Liver (tissue), 9 donors: ENCODE data around the gene SNRPA. TPM values are rescaled to one million over a fixed set of nuclear protein-coding genes. Genes with fewer than 3 reads are reported as not detected.

Experiments
- DNase-seq: peaks from one replicate; pipeline ENCODE4 v3.0.0-alpha.2; 2017; ENCODE audit warnings: low spot score
- H3K27ac ChIP-seq, 2 donors: one replicate each; pipeline ENCODE4 v1.7.0; 2013; ENCODE audit warnings: inconsistent platforms in 2 of 2, low read length in 2 of 2, control low read depth in 1 of 2, low read depth in 1 of 2, mild to moderate bottlenecking in 1 of 2
- H3K27me3 ChIP-seq, 4 donors: one replicate each; pipeline versions ENCODE4 v1.6.1 to v1.7.0; 2013; ENCODE audit warnings: low read length in 3 of 4, inconsistent platforms in 1 of 4, mild to moderate bottlenecking in 1 of 4, moderate library complexity in 1 of 4; ENCODE audit not compliant: control insufficient read depth in 4 of 4, insufficient read depth in 4 of 4
- H3K36me3 ChIP-seq, 4 donors: one replicate each; pipeline versions ENCODE4 v1.6.1 to v1.7.0; 2013; ENCODE audit warnings: low read length in 3 of 4, mild to moderate bottlenecking in 3 of 4, low read depth in 1 of 4, moderate library complexity in 1 of 4; ENCODE audit not compliant: control insufficient read depth in 4 of 4, insufficient read depth in 3 of 4
- H3K4me1 ChIP-seq, 4 donors: one replicate each; pipeline versions ENCODE4 v1.6.1 to v1.7.0; 2013; ENCODE audit warnings: low read length in 3 of 4, mild to moderate bottlenecking in 3 of 4, moderate library complexity in 1 of 4; ENCODE audit not compliant: control insufficient read depth in 4 of 4, insufficient read depth in 4 of 4
- H3K4me3 ChIP-seq, 3 donors: one replicate each; pipeline versions ENCODE4 v1.6.1 to v1.7.0; 2013; ENCODE audit warnings: low read length in 3 of 3, control low read depth in 1 of 3, low read depth in 1 of 3, mild to moderate bottlenecking in 1 of 3
- H3K9ac ChIP-seq, 2 donors: one replicate each; pipeline ENCODE4 v1.7.0; 2013; ENCODE audit warnings: low read length in 2 of 2, mild to moderate bottlenecking in 2 of 2, moderate library complexity in 2 of 2, control low read depth in 1 of 2, low read depth in 1 of 2
- H3K9me3 ChIP-seq, 4 donors: one replicate each; pipeline versions ENCODE4 v1.6.1 to v1.7.0; 2013; ENCODE audit warnings: low read length in 3 of 4; ENCODE audit not compliant: control insufficient read depth in 4 of 4
- ATF3 ChIP-seq: IDR thresholded peaks from 2 replicates; pipeline ENCODE4 v1.6.1; 2016; ENCODE audit warnings: antibody characterized with exemption
- CTCF ChIP-seq: fragments of 150-350 bp; IDR thresholded peaks from 2 replicates; pipeline ENCODE4 v1.5.1; 2017; ENCODE audit warnings: improper control_type of control experiment, low read depth, low read length; ENCODE audit not compliant: missing input control
- EGR1 ChIP-seq, 2 donors: IDR thresholded peaks; 2 replicates each; pipeline ENCODE4 v1.6.1; 2016 to 2018; ENCODE audit warnings: antibody characterized with exemption in 2 of 2, low read depth in 2 of 2
- FOXA1 ChIP-seq: IDR thresholded peaks from 2 replicates; pipeline ENCODE4 v1.6.1; 2016; ENCODE audit warnings: antibody characterized with exemption
- FOXA2 ChIP-seq: IDR thresholded peaks from 2 replicates; pipeline ENCODE4 v1.6.1; 2016; ENCODE audit warnings: antibody characterized with exemption
- GABPA ChIP-seq, 2 donors: IDR thresholded peaks in 1 of 2; conservative IDR thresholded peaks in 1 of 2; 2 replicates each; pipeline ENCODE4 v1.6.1; 2016; ENCODE audit warnings: antibody characterized with exemption in 2 of 2, mild to moderate bottlenecking in 1 of 2, moderate library complexity in 1 of 2
- HNF4A ChIP-seq, 2 donors: conservative IDR thresholded peaks; 2 replicates each; pipeline ENCODE4 v1.6.1; 2016; ENCODE audit warnings: antibody characterized with exemption in 2 of 2, mild to moderate bottlenecking in 2 of 2
- HNF4G ChIP-seq: IDR thresholded peaks from 2 replicates; pipeline ENCODE4 v1.6.1; 2016; ENCODE audit warnings: antibody characterized with exemption
- JUND ChIP-seq, 2 donors: IDR thresholded peaks; 2 replicates each; pipeline ENCODE4 v1.6.1; 2016; ENCODE audit warnings: antibody characterized with exemption in 2 of 2
- MAX ChIP-seq: IDR thresholded peaks from 2 replicates; pipeline ENCODE4 v1.6.1; 2016; ENCODE audit warnings: antibody characterized with exemption
- NR2F2 ChIP-seq: IDR thresholded peaks from 2 replicates; pipeline ENCODE4 v1.6.1; 2016; ENCODE audit warnings: antibody characterized with exemption
- RAD21 ChIP-seq, 2 donors: IDR thresholded peaks; 2 replicates each; pipeline ENCODE4 v1.6.1; 2016; ENCODE audit warnings: antibody characterized with exemption in 2 of 2, mild to moderate bottlenecking in 2 of 2
- REST ChIP-seq: IDR thresholded peaks from 2 replicates; pipeline ENCODE4 v1.6.1; 2016; ENCODE audit warnings: antibody characterized with exemption, mild to moderate bottlenecking
- RXRA ChIP-seq, 2 donors: IDR thresholded peaks; 2 replicates each; pipeline ENCODE4 v1.6.1; 2017 to 2018; ENCODE audit warnings: antibody characterized with exemption in 2 of 2, mild to moderate bottlenecking in 1 of 2
- SP1 ChIP-seq: IDR thresholded peaks from 2 replicates; pipeline ENCODE4 v1.6.1; 2018; ENCODE audit warnings: antibody characterized with exemption, mild to moderate bottlenecking
- TAF1 ChIP-seq: conservative IDR thresholded peaks from 2 replicates; pipeline ENCODE4 v1.6.1; 2016; ENCODE audit warnings: antibody characterized with exemption, mild to moderate bottlenecking
- YY1 ChIP-seq: IDR thresholded peaks from 2 replicates; pipeline ENCODE4 v1.6.1; 2016; ENCODE audit warnings: antibody characterized with exemption, mild to moderate bottlenecking
- ZBTB33 ChIP-seq: IDR thresholded peaks from 2 replicates; pipeline ENCODE4 v1.6.1; 2016; ENCODE audit warnings: antibody characterized with exemption
- WGBS: extraction: QIAGEN DNeasy Blood & Tissue Kit; methylation state at CpG from one replicate; pipeline ENCODE4 v1.1.7; 2013; 5-methylcytosine and 5-hydroxymethylcytosine counted together
- polyA plus RNA-seq, 2 donors: library from polyadenylated mRNA; stranded (reverse) in 1 of 2; unstranded in 1 of 2; fragments of 200-250 nt in 1 of 2; fragments of >200 nt in 1 of 2; fragmentation: Nextera tagmentation in 1 of 2; extraction: Ambion mirVana in 1 of 2; gene quantifications; one replicate each; pipeline versions ENCODE4 v1.2.1 to v1.2.3, GENCODE V29; 2013 to 2015
- total RNA-seq, 2 donors: library from RNA; depleted of rRNA; stranded (reverse); fragments of >200 nt; gene quantifications; one replicate each; pipeline ENCODE4 v1.2.3, GENCODE V29; 2014
- donor health status: healthy.
- donor health status: healthy.
- donor health status: healthy.
- donor health status: healthy.
- donor health status: healthy.

SNRPA gene
- total and polyA plus RNA-seq, 4 donors: 11.8 to 27.1 (median 17.0) TPM

GRCh38 chr19:40785526-40785925 lies 34.5 kb downstream of the SNRPA start:
- Histone ChIP-seq H3K9ac (no peak overlapping the region), H3K9me3 (no peaks in the 10 kb centered on the region), H3K27ac (no peak overlapping the region), H3K4me1 (peaks cover 0 to 17% (median 10%) of the 10 kb centered on the region in 4 donors), H3K4me3 (no peak overlapping the region), H3K36me3 (peaks cover 0 to 4% (median 3%) of the 10 kb centered on the region in 4 donors), H3K27me3 (no peaks in the 10 kb centered on the region)
- DNase-seq: no peak
- no peak for TF ChIP-seq TAF1
- no peak for TF ChIP-seq EGR1 (IDR thresholded peaks at IDR 0.05; ENCODE audit: low read depth in 2 of 2)
- TF ChIP-seq HNF4G: no peak
- TF ChIP-seq ZBTB33: no peak
- TF ChIP-seq FOXA1: no peak
- no peak for TF ChIP-seq SP1
- TF ChIP-seq ATF3: no peak
- TF ChIP-seq REST: no peak
- TF ChIP-seq JUND (IDR thresholded peaks at IDR 0.05): no peak
- no peak for TF ChIP-seq RAD21 (IDR thresholded peaks at IDR 0.05)
- no peak for TF ChIP-seq YY1
- no peak for TF ChIP-seq RXRA (IDR thresholded peaks at IDR 0.05)
- TF ChIP-seq NR2F2: no peak
- no peak for TF ChIP-seq MAX
- TF ChIP-seq HNF4A (conservative IDR thresholded peaks at IDR 0.05): no peak
- TF ChIP-seq FOXA2: no peak
- WGBS: 74% methylated on average over 1 of the region's 1 CpG

- Histone ChIP-seq H3K27ac (no peak overlapping the region), H3K4me3 (no peak overlapping the region), H3K36me3 (peaks cover 0 to 4% (median 3%) of the 10 kb centered on the region in 4 donors), H3K4me1 (peaks cover 0 to 17% (median 10%) of the 10 kb centered on the region in 4 donors), H3K27me3 (no peaks in the 10 kb centered on the region), H3K9ac (no peak overlapping the region), H3K9me3 (no peaks in the 10 kb centered on the region)
- WGBS: 95% methylated on average over 25 of the region's 25 CpGs
- no peak for DNase-seq
- TF ChIP-seq JUND (IDR thresholded peaks at IDR 0.05) (no peak), HNF4G (no peak), EGR1 (IDR thresholded peaks at IDR 0.05; ENCODE audit: low read depth in 2 of 2) (no peak), NR2F2 (no peak), YY1 (no peak), MAX (no peak), CTCF (no peak), REST (no peak), RAD21 (IDR thresholded peaks at IDR 0.05) (no peak), HNF4A (conservative IDR thresholded peaks at IDR 0.05) (no peak), TAF1 (no peak), GABPA (IDR thresholded peaks at IDR 0.05 in 1 of 2, conservative IDR thresholded peaks at IDR 0.05 in 1 of 2) (no peak)
These were observed 35.3 kb downstream of the SNRPA start for GRCh38 chr19:40786060-40787037.
